Esophagus squamous epithelium (tissue), 5 donors: ENCODE data around the gene USP9X. TPM values are rescaled to one million over a fixed set of nuclear protein-coding genes. Genes with fewer than 3 reads are reported as not detected.
"Not testable (repeated sequence)": the region's sequence is repeated elsewhere in the genome, so short reads cannot be mapped to it uniquely, and the experiment has no call there.

Experiments used
- DNase-seq: peaks from one replicate; lab custom pipeline; 2025; lab: John Stamatoyannopoulos, UW
- H3K27ac ChIP-seq, 4 donors: fragments of 200-600 bp; sonication (generic); one replicate each; pipeline ENCODE4 v1.5.1; 2016 to 2019; ENCODE audit warnings: mild to moderate bottlenecking in 1 of 4
- H3K27me3 ChIP-seq, 4 donors: fragments of 200-600 bp; sonication (generic); 1 replicate in 3 of 4; 2 replicates in 1 of 4; pipeline versions ENCODE4 v1.5.1 to v1.6.0; 2017 to 2021; ENCODE audit warnings: antibody characterized with exemption in 1 of 4
- H3K36me3 ChIP-seq, 3 donors: fragments of 200-600 bp; sonication (generic); one replicate each; pipeline ENCODE4 v1.5.1; 2016 to 2019
- H3K4me1 ChIP-seq, 3 donors: fragments of 200-600 bp; sonication (generic); one replicate each; pipeline ENCODE4 v1.5.1; 2017 to 2019
- H3K4me3 ChIP-seq, 4 donors: fragments of 200-600 bp; sonication (generic); 1 replicate in 3 of 4; 2 replicates in 1 of 4; pipeline ENCODE4 v1.5.1; 2016 to 2019; ENCODE audit warnings: mild to moderate bottlenecking in 2 of 4, moderate library complexity in 1 of 4
- H3K9me3 ChIP-seq, 3 donors: fragments of 200-600 bp; sonication (generic); one replicate each; pipeline ENCODE4 v1.5.1; 2016 to 2019
- POLR2A ChIP-seq, 4 donors: fragments of 450-650 bp; IDR thresholded peaks; one replicate each; pipeline ENCODE4 v1.6.1; 2017; ENCODE audit warnings: antibody characterized with exemption in 4 of 4, mild to moderate bottlenecking in 4 of 4, moderate library complexity in 3 of 4
- WGBS, 2 donors: methylation state at CpG; one replicate each; pipeline ENCODE4 v1.1.5; 2018; 5-methylcytosine and 5-hydroxymethylcytosine counted together
- intact Hi-C: fragments of 100-400 bp; cut with DNase I; formaldehyde crosslinking; loops from one replicate; pipeline ENCODE4 v1.15.0; 2022
- total RNA-seq, 4 donors: library from RNA; depleted of rRNA; stranded (reverse); fragments of >200 nt; gene quantifications; one replicate each; pipeline ENCODE4 v1.1.0, GENCODE V29; 2016
- TF ChIP-seq, protein P1 (sequence below), 6 experiments: fragments of 450-650 bp in 4 of 6; fragments of 200-600 bp in 2 of 6; sonication (generic) in 2 of 6; IDR thresholded peaks; one replicate each; pipeline ENCODE4 v1.5.1; 2016 to 2019; ENCODE audit warnings: antibody characterized with exemption in 6 of 6, mild to moderate bottlenecking in 4 of 6, moderate library complexity in 4 of 6
- donor health status: DM: yes; HTN: yes; CAD: no.

The USP9X gene
- total RNA-seq, 4 donors from 2014 or later: 36.7 to 76.1 (median 56.4) TPM

- H3K36me3 ChIP-seq: peaks cover 0 to 81% (median 10%) of the 10 kb centered on the region in 3 donors
- H3K27ac ChIP-seq: peak overlapping the region in 1 of 4 donors; percentile 26
- no peaks in the 10 kb centered on the region for H3K9me3 ChIP-seq
- no peak overlapping the region for H3K4me3 ChIP-seq
- H3K27me3 ChIP-seq: no peaks in the 10 kb centered on the region
- 38 to 83% methylated on average over 1 of the region's 1 CpG for WGBS, 2 donors
- no peak for DNase-seq
- TF ChIP-seq, protein P1, sequence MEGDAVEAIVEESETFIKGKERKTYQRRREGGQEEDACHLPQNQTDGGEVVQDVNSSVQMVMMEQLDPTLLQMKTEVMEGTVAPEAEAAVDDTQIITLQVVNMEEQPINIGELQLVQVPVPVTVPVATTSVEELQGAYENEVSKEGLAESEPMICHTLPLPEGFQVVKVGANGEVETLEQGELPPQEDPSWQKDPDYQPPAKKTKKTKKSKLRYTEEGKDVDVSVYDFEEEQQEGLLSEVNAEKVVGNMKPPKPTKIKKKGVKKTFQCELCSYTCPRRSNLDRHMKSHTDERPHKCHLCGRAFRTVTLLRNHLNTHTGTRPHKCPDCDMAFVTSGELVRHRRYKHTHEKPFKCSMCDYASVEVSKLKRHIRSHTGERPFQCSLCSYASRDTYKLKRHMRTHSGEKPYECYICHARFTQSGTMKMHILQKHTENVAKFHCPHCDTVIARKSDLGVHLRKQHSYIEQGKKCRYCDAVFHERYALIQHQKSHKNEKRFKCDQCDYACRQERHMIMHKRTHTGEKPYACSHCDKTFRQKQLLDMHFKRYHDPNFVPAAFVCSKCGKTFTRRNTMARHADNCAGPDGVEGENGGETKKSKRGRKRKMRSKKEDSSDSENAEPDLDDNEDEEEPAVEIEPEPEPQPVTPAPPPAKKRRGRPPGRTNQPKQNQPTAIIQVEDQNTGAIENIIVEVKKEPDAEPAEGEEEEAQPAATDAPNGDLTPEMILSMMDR (IDR thresholded peaks at IDR 0.05): no peak
- TF ChIP-seq POLR2A (IDR thresholded peaks at IDR 0.05): no peak
- H3K4me1 ChIP-seq: peaks cover 0 to 5% (median 0%) of the 10 kb centered on the region in 3 donors
- intact Hi-C loops: no loop called here
Observed at GRCh38 chrX:41198410-41198809, 113.2 kb downstream of the USP9X start.

DNA sequence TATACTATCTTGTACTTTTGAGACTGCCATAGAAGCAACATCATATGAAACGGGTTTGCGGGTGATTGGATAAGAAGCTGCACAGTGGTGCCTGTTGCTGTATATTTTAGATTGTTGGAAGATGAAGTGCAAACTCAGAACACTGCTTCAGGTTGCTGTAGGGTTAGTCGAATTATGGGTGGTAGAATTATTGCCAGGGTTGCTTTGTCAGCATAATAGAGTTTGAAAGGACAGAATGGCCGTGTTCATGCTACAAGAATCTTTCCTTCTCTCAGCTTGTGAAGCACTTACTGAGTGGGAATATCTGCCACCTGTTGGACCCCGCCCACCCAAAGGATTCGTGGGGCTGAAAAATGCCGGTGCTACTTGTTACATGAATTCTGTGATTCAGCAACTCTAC is 115.5 kb downstream of the USP9X start:
- Histone ChIP-seq H3K27me3 (no peaks in the 10 kb centered on the region), H3K4me1 (peaks cover 0 to 5% (median 0%) of the 10 kb centered on the region in 3 donors), H3K4me3 (no peak overlapping the region), H3K27ac (no peak overlapping the region), H3K9me3 (no peaks in the 10 kb centered on the region), H3K36me3 (peaks cover 0 to 94% (median 10%) of the 10 kb centered on the region in 3 donors)
- intact Hi-C loops: no loop called here
- 87 to 95% methylated on average over 4 to 7 of the region's 7 CpGs for WGBS, 2 donors
- TF ChIP-seq POLR2A (IDR thresholded peaks at IDR 0.05): no peak
- TF ChIP-seq, protein P1 (IDR thresholded peaks at IDR 0.05): no peak
- DNase-seq: no peak

GRCh38 chrX:41209853-41210252 is 124.6 kb downstream of the USP9X start:
- Histone ChIP-seq H3K36me3 (peaks cover 6 to 86% (median 10%) of the 10 kb centered on the region in 3 donors), H3K27me3 (no peaks in the 10 kb centered on the region), H3K4me1 (no peaks in the 10 kb centered on the region), H3K4me3 (no peak overlapping the region), H3K27ac (no peak overlapping the region), H3K9me3 (peaks cover 0 to 35% (median 7%) of the 10 kb centered on the region in 3 donors)
- intact Hi-C loops: no loop called here
- 95 to 100% methylated on average over 1 of the region's 1 CpG for WGBS, 2 donors
- TF ChIP-seq, protein P1 (IDR thresholded peaks at IDR 0.05): no peak
- TF ChIP-seq POLR2A (IDR thresholded peaks at IDR 0.05): no peak
- no peak for DNase-seq

DNA sequence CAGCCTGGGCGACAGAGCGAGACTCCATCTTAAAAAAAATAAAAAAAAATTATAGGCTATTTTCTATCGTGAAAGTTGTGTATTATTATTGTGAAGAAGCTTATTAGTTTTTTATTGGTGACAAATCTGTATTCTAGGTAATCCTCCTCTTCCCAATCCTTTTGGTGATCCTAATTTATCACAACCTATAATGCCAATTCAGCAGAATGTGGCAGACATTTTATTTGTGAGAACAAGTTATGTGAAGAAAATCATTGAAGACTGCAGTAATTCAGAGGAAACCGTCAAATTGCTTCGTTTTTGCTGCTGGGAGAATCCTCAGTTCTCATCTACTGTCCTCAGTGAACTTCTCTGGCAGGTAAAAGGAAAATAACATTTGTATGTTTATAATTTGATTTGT is 139.4 kb downstream of the USP9X start:
- H3K4me3 ChIP-seq: no peak overlapping the region
- no peaks in the 10 kb centered on the region for H3K27me3 ChIP-seq
- WGBS, 2 donors: 79 to 91% methylated on average over 5 of the region's 5 CpGs
- peaks cover 7 to 97% (median 7%) of the 10 kb centered on the region in 3 donors for H3K36me3 ChIP-seq
- no peaks in the 10 kb centered on the region for H3K9me3 ChIP-seq
- H3K27ac ChIP-seq: no peak overlapping the region
- no peaks in the 10 kb centered on the region for H3K4me1 ChIP-seq
- intact Hi-C loops: no loop called here
- no peak for DNase-seq
- TF ChIP-seq POLR2A (IDR thresholded peaks at IDR 0.05): no peak
- TF ChIP-seq, protein P1 (IDR thresholded peaks at IDR 0.05): no peak

DNA sequence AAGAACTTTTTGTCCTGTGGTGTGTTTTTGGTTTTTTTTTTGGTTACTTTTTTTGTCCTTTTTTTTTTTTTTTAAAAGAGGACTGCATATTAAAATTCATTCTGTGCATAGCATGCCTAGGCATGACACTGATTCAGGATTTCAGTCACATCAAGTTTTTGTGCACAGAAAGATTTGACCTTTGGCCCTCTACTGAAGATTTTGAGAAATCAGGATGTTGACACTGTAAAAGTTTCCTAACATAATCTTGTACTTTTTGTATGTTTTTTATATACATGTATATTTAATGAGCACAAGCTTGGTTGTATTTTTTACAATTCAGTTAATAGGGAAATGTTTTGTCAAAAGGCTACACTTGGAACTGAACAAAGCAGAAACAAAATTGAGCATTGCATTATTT is 148.7 kb downstream of the USP9X start:
- H3K9me3 ChIP-seq: no peaks in the 10 kb centered on the region
- no peak for DNase-seq
- H3K4me1 ChIP-seq: peaks cover 0 to 22% (median 0%) of the 10 kb centered on the region in 3 donors
- H3K36me3 ChIP-seq: peaks cover 3 to 45% (median 4%) of the 10 kb centered on the region in 3 donors
- TF ChIP-seq, protein P1 (IDR thresholded peaks at IDR 0.05): no peak
- TF ChIP-seq POLR2A (IDR thresholded peaks at IDR 0.05): no peak
- no peaks in the 10 kb centered on the region for H3K27me3 ChIP-seq
- intact Hi-C loops: no loop called here
- H3K4me3 ChIP-seq: no peak overlapping the region
- no peak overlapping the region for H3K27ac ChIP-seq

GRCh38 chrX:41234471-41234870 is 149.2 kb downstream of the USP9X start:
- intact Hi-C loops, H3K27me3 ChIP-seq, H3K27ac ChIP-seq, H3K9me3 ChIP-seq, H3K4me3 ChIP-seq, DNase-seq: not testable (repeated sequence)
- Histone ChIP-seq H3K36me3 (peaks cover 3 to 40% (median 4%) of the 10 kb centered on the region in 3 donors), H3K4me1 (peaks cover 0 to 22% (median 0%) of the 10 kb centered on the region in 3 donors)
- WGBS, 2 donors: 93 to 94% methylated on average over 5 to 13 of the region's 13 CpGs
